ENCODE results near the gene PPIF. TPM values are rescaled to one million over a fixed set of nuclear protein-coding genes. Genes with fewer than 3 reads are reported as not detected.
A peak's percentile ranks its signal among the peaks of the same experiment; 100 is the strongest.

The PPIF gene
- total RNA-seq, 1 donor from 2014 or later: 35.9 TPM

DNA sequence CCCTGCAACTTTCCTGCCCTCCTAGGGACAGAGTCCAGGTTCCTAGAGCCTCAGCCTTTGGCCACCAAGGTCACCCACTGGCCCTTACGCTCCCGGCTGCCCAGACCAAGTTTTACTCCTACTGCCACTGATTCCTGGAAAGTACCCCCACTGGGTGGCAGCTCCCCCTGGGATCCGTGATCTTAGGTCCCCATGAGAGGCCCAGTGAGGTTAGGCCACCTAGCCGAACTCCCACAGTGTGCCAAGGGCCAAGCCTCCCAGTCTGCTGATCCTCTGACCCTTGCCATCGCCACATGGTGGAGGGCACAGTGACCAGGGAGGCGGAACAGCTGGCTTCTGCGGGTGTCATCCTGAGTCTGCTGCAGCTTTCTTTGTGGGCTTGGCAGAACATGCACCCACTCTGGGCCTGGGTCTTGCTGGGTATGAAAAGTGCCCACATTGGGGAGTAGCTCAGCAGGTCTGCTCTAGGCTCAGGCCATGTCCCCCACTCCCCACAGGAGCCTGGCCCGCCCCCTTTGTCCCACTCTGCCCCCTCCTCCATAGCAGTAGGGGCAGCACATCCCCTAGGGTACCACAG is 40.5 kb upstream of the PPIF start:
- TF ChIP-seq CTCF (IDR thresholded peaks at IDR 0.05; ENCODE audit: unreplicated experiment): no peak
- Mint-ChIP-seq H3K4me3 (ENCODE audit: low read depth) (no peak overlapping the region), H3K36me3 (ENCODE audit: insufficient read depth) (peaks cover 13% of the 10 kb centered on the region), H3K9me3 (ENCODE audit: low read depth) (no peaks in the 10 kb centered on the region), H3K27ac (peak overlapping the region; percentile 71), H3K27me3 (no peaks in the 10 kb centered on the region), H3K4me1 (ENCODE audit: low read depth) (no peaks in the 10 kb centered on the region)
- no peak for DNase-seq (ENCODE audit: low spot score, unreplicated experiment)

GRCh38 chr10:79308016-79308415 is 39.3 kb upstream of the PPIF start:
- Mint-ChIP-seq H3K9me3 (ENCODE audit: low read depth) (no peaks in the 10 kb centered on the region), H3K27ac (peak overlapping the region; percentile 18), H3K27me3 (no peaks in the 10 kb centered on the region), H3K36me3 (ENCODE audit: insufficient read depth) (peaks cover 13% of the 10 kb centered on the region), H3K4me3 (ENCODE audit: low read depth) (no peak overlapping the region), H3K4me1 (ENCODE audit: low read depth) (no peaks in the 10 kb centered on the region)
- DNase-seq (ENCODE audit: low spot score, unreplicated experiment): no peak
- no peak for TF ChIP-seq CTCF (IDR thresholded peaks at IDR 0.05; ENCODE audit: unreplicated experiment)

DNA sequence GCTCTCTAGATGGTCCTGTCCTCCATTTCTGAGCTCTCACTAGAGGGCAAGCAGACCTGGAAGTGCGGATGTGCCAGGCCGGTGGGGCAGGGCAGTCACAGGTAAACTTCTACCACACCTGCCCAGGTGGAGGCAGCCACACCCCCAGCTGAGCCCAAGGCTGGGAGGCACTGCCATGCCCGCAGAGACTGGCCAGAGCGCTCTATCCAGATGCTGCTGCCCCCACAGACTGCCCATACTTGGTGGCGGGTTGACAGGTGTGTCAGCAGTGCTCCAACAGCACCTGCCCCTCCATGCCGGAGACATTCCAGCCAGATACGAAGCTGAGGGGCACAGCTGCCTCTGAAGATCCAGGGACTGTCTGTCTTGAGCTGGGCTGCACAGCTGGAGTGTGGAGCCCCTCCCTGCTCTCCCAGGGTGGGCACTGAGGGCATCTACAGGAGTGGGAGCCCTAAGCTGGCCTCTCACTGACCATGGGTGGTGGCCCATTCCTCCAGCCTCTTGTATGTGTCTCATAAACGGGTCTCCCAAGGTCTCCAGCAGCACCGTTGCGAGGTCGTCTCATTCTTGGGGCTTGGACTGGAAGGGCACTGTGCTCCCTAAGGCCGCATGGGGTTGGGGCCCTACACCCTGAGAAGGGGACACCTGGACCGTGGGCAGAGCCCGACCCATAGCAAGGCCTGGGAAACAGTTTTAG is 38.2 kb upstream of the PPIF start:
- Mint-ChIP-seq H3K27me3 (no peaks in the 10 kb centered on the region), H3K27ac (no peak overlapping the region), H3K36me3 (ENCODE audit: insufficient read depth) (peaks cover 13% of the 10 kb centered on the region), H3K4me1 (ENCODE audit: low read depth) (no peaks in the 10 kb centered on the region), H3K4me3 (ENCODE audit: low read depth) (no peak overlapping the region), H3K9me3 (ENCODE audit: low read depth) (no peaks in the 10 kb centered on the region)
- TF ChIP-seq CTCF (IDR thresholded peaks at IDR 0.05; ENCODE audit: unreplicated experiment): no peak
- no peak for DNase-seq (ENCODE audit: low spot score, unreplicated experiment)

DNA sequence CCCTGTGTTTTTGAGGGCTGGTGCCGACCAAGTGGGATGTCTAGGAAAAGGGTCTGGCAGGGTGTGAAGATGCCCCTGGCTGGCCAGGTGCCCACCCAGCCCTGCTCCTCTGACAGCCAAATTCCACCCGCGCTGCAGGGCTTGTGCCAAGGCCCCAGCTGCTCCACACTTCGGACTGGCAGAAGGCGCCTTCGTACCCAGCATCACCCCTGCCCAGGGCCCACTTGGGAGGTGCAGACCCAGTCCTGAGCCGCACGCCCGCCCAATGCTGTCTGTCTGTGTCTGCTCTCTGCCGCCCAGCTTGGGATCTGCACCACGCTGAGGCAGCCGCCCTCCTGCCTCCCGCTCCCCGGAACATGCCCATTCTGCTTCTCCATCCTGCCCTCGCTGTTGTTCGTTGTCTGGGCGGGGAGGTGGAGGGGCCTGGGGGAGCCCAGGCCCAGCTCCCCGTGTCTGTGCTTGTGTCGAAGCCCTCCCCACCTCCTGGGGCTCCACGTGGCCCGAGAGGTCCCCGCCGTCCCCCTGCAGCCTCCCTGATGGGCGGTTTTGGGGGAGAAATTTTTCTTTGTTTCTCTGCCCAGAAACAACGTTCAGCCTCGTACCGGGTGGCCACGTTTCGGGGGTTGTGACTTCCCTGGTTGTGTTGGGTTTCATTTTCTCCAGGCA is 36.9 kb upstream of the PPIF start:
- Mint-ChIP-seq H3K27ac (peak overlapping the region; percentile 65), H3K27me3 (no peaks in the 10 kb centered on the region), H3K4me1 (ENCODE audit: low read depth) (no peaks in the 10 kb centered on the region), H3K4me3 (ENCODE audit: low read depth) (no peak overlapping the region), H3K36me3 (ENCODE audit: insufficient read depth) (peaks cover 13% of the 10 kb centered on the region), H3K9me3 (ENCODE audit: low read depth) (no peaks in the 10 kb centered on the region)
- TF ChIP-seq CTCF (IDR thresholded peaks at IDR 0.05; ENCODE audit: unreplicated experiment): no peak
- DNase-seq (ENCODE audit: low spot score, unreplicated experiment): no peak

DNA sequence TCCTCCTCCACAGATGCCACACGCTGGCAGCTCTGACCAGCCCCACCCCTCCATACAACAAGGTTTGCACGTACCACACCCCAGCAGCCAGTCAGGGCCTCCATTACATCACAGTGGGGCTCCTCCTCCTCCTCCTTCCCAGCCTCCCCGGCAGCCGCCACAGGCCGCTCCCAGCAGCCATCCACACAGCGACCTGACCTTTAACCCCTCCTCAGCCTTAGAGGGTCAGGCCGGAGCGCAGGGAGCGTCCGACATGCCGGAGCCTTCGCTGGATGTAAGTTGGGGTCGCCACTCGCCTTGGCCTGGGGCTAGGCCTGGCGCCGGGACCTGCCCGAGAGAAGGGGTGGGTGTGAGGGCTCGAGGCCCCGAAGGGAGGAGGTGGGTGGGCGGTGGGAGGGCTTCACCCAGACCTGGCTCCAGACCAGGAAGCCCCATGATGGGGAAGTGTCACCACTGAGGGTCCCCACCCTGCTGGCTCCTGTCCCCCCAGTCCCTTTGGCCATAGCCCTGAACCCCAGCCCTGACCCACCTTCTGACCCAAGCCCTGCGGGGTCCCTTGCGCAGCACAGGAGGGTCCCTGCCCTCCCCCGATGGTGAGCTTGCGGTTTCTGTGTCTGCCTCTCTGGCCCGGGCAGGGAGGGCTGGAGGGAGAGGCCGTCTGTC is 36.2 kb upstream of the PPIF start:
- Mint-ChIP-seq H3K36me3 (ENCODE audit: insufficient read depth) (peaks cover 18% of the 10 kb centered on the region), H3K4me1 (ENCODE audit: low read depth) (no peaks in the 10 kb centered on the region), H3K27me3 (no peaks in the 10 kb centered on the region), H3K9me3 (ENCODE audit: low read depth) (no peaks in the 10 kb centered on the region), H3K4me3 (ENCODE audit: low read depth) (no peak overlapping the region), H3K27ac (peak overlapping the region; percentile 65)
- TF ChIP-seq CTCF (IDR thresholded peaks at IDR 0.05; ENCODE audit: unreplicated experiment): no peak
- DNase-seq (ENCODE audit: low spot score, unreplicated experiment): no peak
